GM18508 (cell line): ENCODE data around the gene HES6.

ENCODE experiments used
- ATAC-seq: cut with Tn5 transposase; IDR thresholded peaks from one replicate; pipeline ENCODE4 v1.9.1; 2021; ENCODE audit warnings: moderate number of reproducible peaks; ENCODE audit not compliant: insufficient read depth, unreplicated experiment

HES6 gene

DNA sequence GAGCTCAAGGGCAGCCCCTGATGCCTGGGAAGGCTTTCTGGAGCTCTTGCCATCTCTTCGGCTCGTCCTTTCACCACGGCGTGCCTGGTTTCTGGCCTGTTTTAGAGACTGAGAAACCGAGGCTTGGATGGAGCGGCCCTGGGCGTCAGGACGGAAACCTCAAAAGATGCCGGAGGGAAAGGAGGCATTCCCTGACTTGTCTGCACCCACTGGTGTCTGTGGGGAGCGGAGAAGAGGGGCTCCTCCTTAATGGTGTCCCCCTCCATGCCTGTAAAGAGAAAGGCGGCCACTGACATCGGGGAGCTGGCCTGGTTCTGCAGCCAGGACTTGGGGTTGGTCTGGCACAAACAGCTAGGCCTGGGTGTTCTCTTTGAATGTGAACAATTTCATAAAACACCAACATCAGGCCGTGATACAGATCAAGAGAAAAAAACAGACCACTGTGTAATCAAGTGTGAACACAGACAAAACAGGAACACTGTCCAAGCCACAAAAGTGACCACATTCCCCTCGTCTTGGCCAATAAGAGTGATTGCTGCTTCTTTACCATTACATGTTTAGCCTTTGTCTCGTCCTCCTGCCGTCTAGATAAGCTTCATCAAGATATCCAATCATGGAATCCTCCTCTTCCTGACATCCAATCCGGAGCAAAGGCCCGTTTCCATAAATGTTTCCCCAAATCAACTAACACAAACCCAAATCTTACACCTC, 35.7 kb downstream of the HES6 start:
- no peak for ATAC-seq

DNA sequence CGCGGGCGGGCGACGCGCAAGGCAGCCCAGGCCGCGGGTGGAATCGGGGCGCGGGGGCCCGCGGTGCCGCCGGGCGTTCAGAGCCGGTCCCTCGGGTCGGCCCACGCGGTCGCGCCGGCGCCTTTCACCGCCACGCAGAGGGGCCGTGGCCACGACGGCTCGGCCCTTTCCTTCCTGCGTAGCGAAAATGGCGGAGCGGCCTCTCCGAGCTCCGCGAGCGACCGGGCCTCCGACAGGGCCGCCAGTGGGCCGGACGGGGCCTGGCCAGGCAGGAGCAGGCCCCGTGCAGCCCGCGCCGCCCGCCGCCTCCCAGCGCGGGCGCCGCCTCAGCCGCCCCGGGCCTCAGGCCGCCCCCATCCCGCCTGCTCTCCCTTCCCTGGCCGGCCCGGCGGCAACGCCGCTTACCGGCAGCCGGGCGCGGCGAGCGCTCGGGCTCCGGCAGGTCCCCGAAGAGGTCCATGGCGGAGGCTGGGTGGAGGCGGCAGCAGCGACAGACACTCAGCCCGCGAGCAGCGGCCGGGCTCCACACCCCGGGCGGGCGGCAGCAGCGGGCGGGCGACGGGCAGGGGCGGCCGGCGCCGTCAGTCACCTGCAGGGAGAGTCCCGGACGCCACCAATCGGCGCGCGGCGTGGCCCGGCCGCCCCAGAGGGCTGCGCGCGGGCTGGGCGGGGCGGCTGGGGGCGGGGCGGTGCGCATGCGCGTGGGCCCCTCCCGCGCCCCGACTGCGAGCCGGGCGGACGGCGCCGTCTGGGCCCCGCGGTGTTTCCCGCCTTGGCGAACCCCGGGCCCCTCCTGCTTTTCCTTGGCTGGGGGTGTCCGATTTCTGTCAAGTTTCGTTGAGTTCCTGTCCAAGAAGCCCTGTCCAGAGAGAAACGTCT, 36.5 kb downstream of the HES6 start, which contains the start of gene ILKAP:
Gene ILKAP, minus strand, starts transcription at position 602 of the 879 bp plus-strand sequence. Its CDS starts 142 bp downstream, at position 460.
- no peak for ATAC-seq

DNA sequence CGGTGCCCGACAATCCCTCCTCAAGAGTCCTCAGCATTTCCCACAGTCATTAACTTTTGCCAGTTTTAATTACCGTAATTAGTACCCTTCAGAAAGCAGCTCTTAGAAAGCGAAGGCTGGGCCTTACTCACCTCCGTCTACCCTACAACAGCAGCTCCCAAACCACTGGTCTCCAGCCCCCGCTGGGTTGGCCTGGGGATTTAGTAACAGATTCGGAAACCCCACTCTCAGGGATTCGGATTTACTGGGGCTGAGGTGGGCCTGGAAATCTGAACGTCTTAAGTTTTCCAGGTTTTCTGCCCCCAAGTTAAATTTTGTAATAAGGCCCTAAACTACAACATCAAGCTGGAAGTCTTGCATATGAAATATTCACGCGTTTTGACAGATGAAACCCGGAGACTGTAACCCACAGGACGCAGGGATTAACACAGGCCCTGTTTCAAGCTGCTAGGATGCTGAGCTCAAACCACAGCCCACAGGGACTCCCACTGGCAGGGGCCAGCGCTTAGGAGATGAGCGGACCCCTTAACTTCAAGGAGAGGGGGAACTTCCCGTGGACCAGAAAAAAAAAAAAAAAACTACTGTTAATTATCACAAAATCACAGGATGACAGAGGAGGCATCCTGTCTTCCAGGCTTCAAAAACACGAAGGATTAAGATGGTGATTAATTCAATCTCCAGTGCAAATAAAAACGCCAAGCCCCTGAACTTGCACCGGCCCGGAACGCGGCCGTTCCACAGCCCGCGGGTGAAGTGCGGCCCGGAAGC, 37.3 kb downstream of the HES6 start:
- no peak for ATAC-seq

DNA sequence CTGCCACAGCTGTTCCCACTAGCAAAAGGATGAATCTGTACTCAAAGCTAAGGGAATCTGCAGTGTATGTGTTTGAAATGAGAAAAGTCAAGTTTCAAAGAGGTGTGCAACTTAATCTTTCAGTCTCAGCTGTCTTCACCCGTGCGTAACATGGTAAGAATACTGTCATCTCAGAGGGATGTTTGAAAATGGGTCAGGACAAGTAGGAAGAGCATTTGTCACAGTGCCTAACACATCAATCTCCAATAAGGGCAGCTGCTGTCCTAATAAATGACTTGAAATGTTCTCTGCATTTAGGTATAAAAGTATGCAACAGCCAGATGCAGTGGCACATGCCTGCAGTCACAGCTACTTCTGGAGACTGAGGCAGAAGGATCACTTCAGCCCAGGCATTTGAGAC, 49.4 kb downstream of the HES6 start:
- ATAC-seq, result no peak
